ENCODE measurements around the gene TANK.

DNA sequence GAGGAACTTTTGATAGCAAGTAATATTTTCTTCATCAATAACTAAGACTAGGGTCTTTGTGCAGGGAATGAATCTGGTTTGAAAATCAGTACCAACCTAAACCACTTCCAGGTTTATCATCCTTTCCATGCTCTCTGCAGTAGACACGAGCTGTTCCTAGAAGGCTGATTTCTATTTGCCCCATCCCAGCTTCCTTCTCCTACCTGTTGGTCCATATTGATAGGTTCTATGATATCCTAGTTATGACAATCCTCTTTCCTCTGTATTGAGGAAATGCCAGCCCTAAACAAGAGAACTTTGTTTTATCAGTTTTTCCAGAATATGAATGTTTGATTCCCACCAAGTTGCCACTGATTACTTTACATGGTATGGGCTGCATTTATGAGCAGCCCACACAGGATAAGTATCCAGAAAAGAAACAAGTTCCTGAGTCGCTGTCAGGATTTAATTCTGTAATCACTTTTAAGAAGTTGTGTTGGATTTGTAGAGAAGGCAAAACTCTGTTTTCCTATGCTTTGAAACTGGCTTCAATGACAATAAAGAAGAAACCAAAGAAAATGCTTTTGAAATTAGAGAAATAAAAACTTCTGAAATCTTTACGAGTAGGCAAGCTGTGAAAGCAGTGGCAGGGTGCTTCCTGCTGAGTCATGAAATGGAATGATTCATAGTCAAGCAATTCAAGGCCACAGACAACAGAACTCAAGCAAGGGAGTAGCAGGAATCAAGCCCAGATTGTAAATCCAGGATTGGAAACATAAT is 37.3 kb upstream of the TANK start:
- TF ChIP-seq ARNTL (CRISPR knock-in tag; IDR thresholded peaks at IDR 0.05; ENCODE audit: borderline replicate concordance, low read depth) (no peak), ISL1 (CRISPR knock-in tag; IDR thresholded peaks at IDR 0.05) (peak; percentile 44; the same call in 1 of the 2 replicates), ESRRG (CRISPR knock-in tag; IDR thresholded peaks at IDR 0.05) (no peak), ZFP3 (CRISPR knock-in tag; IDR thresholded peaks at IDR 0.05) (no peak)
- TF ChIP-seq, protein P1, sequence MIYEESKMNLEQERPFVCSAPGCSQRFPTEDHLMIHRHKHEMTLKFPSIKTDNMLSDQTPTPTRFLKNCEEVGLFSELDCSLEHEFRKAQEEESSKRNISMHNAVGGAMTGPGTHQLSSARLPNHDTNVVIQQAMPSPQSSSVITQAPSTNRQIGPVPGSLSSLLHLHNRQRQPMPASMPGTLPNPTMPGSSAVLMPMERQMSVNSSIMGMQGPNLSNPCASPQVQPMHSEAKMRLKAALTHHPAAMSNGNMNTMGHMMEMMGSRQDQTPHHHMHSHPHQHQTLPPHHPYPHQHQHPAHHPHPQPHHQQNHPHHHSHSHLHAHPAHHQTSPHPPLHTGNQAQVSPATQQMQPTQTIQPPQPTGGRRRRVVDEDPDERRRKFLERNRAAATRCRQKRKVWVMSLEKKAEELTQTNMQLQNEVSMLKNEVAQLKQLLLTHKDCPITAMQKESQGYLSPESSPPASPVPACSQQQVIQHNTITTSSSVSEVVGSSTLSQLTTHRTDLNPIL (CRISPR knock-in tag; IDR thresholded peaks at IDR 0.05; ENCODE audit: low read depth): no peak
- TF ChIP-seq, protein P2, sequence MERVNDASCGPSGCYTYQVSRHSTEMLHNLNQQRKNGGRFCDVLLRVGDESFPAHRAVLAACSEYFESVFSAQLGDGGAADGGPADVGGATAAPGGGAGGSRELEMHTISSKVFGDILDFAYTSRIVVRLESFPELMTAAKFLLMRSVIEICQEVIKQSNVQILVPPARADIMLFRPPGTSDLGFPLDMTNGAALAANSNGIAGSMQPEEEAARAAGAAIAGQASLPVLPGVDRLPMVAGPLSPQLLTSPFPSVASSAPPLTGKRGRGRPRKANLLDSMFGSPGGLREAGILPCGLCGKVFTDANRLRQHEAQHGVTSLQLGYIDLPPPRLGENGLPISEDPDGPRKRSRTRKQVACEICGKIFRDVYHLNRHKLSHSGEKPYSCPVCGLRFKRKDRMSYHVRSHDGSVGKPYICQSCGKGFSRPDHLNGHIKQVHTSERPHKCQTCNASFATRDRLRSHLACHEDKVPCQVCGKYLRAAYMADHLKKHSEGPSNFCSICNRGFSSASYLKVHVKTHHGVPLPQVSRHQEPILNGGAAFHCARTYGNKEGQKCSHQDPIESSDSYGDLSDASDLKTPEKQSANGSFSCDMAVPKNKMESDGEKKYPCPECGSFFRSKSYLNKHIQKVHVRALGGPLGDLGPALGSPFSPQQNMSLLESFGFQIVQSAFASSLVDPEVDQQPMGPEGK (CRISPR knock-in tag; IDR thresholded peaks at IDR 0.05; ENCODE audit: borderline replicate concordance): no peak
